Activated CD4-positive, alpha-beta T cell treated with anti-CD3 and anti-CD28 coated beads, Interleukin-2, amount 10 ng/mL, durations not matched to agents 24 days and 14 days (primary cell): ENCODE measurements around the gene MAZ. TPM values are rescaled to one million over a fixed set of nuclear protein-coding genes. Genes with fewer than 3 reads are reported as not detected.

ENCODE experiments used
- DNase-seq: peaks from one replicate; pipeline ENCODE4 v3.0.0; 2022
- H3K27ac Mint-ChIP-seq: one replicate; pipeline ENCODE4 v1.8.0; 2022; ENCODE audit warnings: mild to moderate bottlenecking, mixed read lengths
- H3K27me3 Mint-ChIP-seq: one replicate; pipeline ENCODE4 v1.8.0; 2022; ENCODE audit warnings: mixed read lengths
- H3K36me3 Mint-ChIP-seq: one replicate; pipeline ENCODE4 v1.8.0; 2022; ENCODE audit warnings: low read depth, mild to moderate bottlenecking, mixed read lengths
- H3K4me1 Mint-ChIP-seq: one replicate; pipeline ENCODE4 v1.8.0; 2021; ENCODE audit warnings: mixed read lengths
- H3K4me3 Mint-ChIP-seq: one replicate; pipeline ENCODE4 v1.8.0; 2022; ENCODE audit warnings: mild to moderate bottlenecking, moderate library complexity, mixed read lengths
- H3K9me3 Mint-ChIP-seq: one replicate; pipeline ENCODE4 v1.8.0; 2021; ENCODE audit warnings: mixed read lengths
- intact Hi-C: fragments of 100-400 bp; cut with micrococcal nuclease; formaldehyde crosslinking; loops from one replicate; pipeline ENCODE4 v1.15.1; 2023
- total RNA-seq: library from RNA; stranded (reverse); gene quantifications from 2 replicates; pipeline ENCODE4 v1.2.3, GENCODE V29; 2022

MAZ gene
- total RNA-seq, 1 donor from 2014 or later, result 380 TPM

- no peak for DNase-seq
- intact Hi-C loops, result no loop called here
- no peaks in the 10 kb centered on the region for H3K27me3 Mint-ChIP-seq
- peaks cover 59% of the 10 kb centered on the region for H3K36me3 Mint-ChIP-seq
- peaks cover 9% of the 10 kb centered on the region for H3K4me1 Mint-ChIP-seq
- H3K9me3 Mint-ChIP-seq, result no peaks in the 10 kb centered on the region
- H3K27ac Mint-ChIP-seq, result peak overlapping the region; percentile 9
- no peak overlapping the region for H3K4me3 Mint-ChIP-seq
These were observed 27.8 kb downstream of the MAZ start for GRCh38 chr16:29834079-29834478.

GRCh38 chr16:29835926-29836325 is 29.6 kb downstream of the MAZ start:
- Mint-ChIP-seq H3K27ac (peak overlapping the region; percentile 63), H3K9me3 (no peaks in the 10 kb centered on the region), H3K4me1 (peaks cover 6% of the 10 kb centered on the region), H3K4me3 (no peak overlapping the region), H3K36me3 (peaks cover 64% of the 10 kb centered on the region), H3K27me3 (no peaks in the 10 kb centered on the region)
- intact Hi-C loops, result no loop called here
- no peak for DNase-seq

GRCh38 chr16:29836623-29837022 is 30.3 kb downstream of the MAZ start:
- no peak overlapping the region for H3K27ac Mint-ChIP-seq
- DNase-seq, result no peak
- no peaks in the 10 kb centered on the region for H3K9me3 Mint-ChIP-seq
- H3K27me3 Mint-ChIP-seq, result no peaks in the 10 kb centered on the region
- peaks cover 66% of the 10 kb centered on the region for H3K36me3 Mint-ChIP-seq
- H3K4me3 Mint-ChIP-seq, result no peak overlapping the region
- intact Hi-C loops, result no loop called here
- peaks cover 6% of the 10 kb centered on the region for H3K4me1 Mint-ChIP-seq

- no peak overlapping the region for H3K27ac Mint-ChIP-seq
- no peaks in the 10 kb centered on the region for H3K27me3 Mint-ChIP-seq
- H3K4me1 Mint-ChIP-seq, result peaks cover 3% of the 10 kb centered on the region
- peaks cover 62% of the 10 kb centered on the region for H3K36me3 Mint-ChIP-seq
- intact Hi-C loops, result no loop called here
- no peaks in the 10 kb centered on the region for H3K9me3 Mint-ChIP-seq
- H3K4me3 Mint-ChIP-seq, result no peak overlapping the region
- no peak for DNase-seq
These were observed 31.5 kb downstream of the MAZ start for GRCh38 chr16:29837841-29838240.

GRCh38 chr16:29839822-29840221 is 33.5 kb downstream of the MAZ start:
- peaks cover 55% of the 10 kb centered on the region for H3K36me3 Mint-ChIP-seq
- H3K27ac Mint-ChIP-seq, result peak overlapping the region; percentile 18
- intact Hi-C loops, result no loop called here
- no peaks in the 10 kb centered on the region for H3K9me3 Mint-ChIP-seq
- no peak overlapping the region for H3K4me3 Mint-ChIP-seq
- H3K4me1 Mint-ChIP-seq, result no peaks in the 10 kb centered on the region
- no peak for DNase-seq
- no peaks in the 10 kb centered on the region for H3K27me3 Mint-ChIP-seq

GRCh38 chr16:29840240-29840639 is 33.9 kb downstream of the MAZ start:
- intact Hi-C loops, result no loop called here
- peak overlapping the region; percentile 18 for H3K27ac Mint-ChIP-seq
- H3K4me3 Mint-ChIP-seq, result no peak overlapping the region
- no peaks in the 10 kb centered on the region for H3K4me1 Mint-ChIP-seq
- DNase-seq, result no peak
- H3K36me3 Mint-ChIP-seq, result peaks cover 52% of the 10 kb centered on the region
- no peaks in the 10 kb centered on the region for H3K9me3 Mint-ChIP-seq
- no peaks in the 10 kb centered on the region for H3K27me3 Mint-ChIP-seq

- peaks cover 51% of the 10 kb centered on the region for H3K36me3 Mint-ChIP-seq
- no peak for DNase-seq
- no peak overlapping the region for H3K4me3 Mint-ChIP-seq
- intact Hi-C loops, result no loop called here
- H3K27ac Mint-ChIP-seq, result no peak overlapping the region
- no peaks in the 10 kb centered on the region for H3K27me3 Mint-ChIP-seq
- no peaks in the 10 kb centered on the region for H3K4me1 Mint-ChIP-seq
- H3K9me3 Mint-ChIP-seq, result no peaks in the 10 kb centered on the region
These were observed 35.3 kb downstream of the MAZ start for GRCh38 chr16:29841631-29842030.

- no peaks in the 10 kb centered on the region for H3K4me1 Mint-ChIP-seq
- intact Hi-C loops, result no loop called here
- no peak overlapping the region for H3K4me3 Mint-ChIP-seq
- no peaks in the 10 kb centered on the region for H3K27me3 Mint-ChIP-seq
- H3K27ac Mint-ChIP-seq, result peak overlapping the region; percentile 9
- H3K9me3 Mint-ChIP-seq, result no peaks in the 10 kb centered on the region
- H3K36me3 Mint-ChIP-seq, result peaks cover 50% of the 10 kb centered on the region
- no peak for DNase-seq
These were observed 36.5 kb downstream of the MAZ start for GRCh38 chr16:29842732-29843346.

GRCh38 chr16:29843931-29844330 is 37.6 kb downstream of the MAZ start:
- H3K9me3 Mint-ChIP-seq, result no peaks in the 10 kb centered on the region
- DNase-seq, result no peak
- intact Hi-C loops, result no loop called here
- no peak overlapping the region for H3K4me3 Mint-ChIP-seq
- H3K4me1 Mint-ChIP-seq, result peaks cover 2% of the 10 kb centered on the region
- H3K27ac Mint-ChIP-seq, result no peak overlapping the region
- no peaks in the 10 kb centered on the region for H3K27me3 Mint-ChIP-seq
- peaks cover 53% of the 10 kb centered on the region for H3K36me3 Mint-ChIP-seq

- Mint-ChIP-seq H3K27ac (no peak overlapping the region), H3K4me1 (peaks cover 2% of the 10 kb centered on the region), H3K9me3 (no peaks in the 10 kb centered on the region), H3K27me3 (no peaks in the 10 kb centered on the region), H3K36me3 (peaks cover 45% of the 10 kb centered on the region), H3K4me3 (no peak overlapping the region)
- intact Hi-C loops, result no loop called here
- no peak for DNase-seq
These were observed 38.4 kb downstream of the MAZ start for GRCh38 chr16:29844575-29845331.

GRCh38 chr16:29845656-29846055 is 39.3 kb downstream of the MAZ start:
- peaks cover 45% of the 10 kb centered on the region for H3K36me3 Mint-ChIP-seq
- peaks cover 2% of the 10 kb centered on the region for H3K4me1 Mint-ChIP-seq
- no peak overlapping the region for H3K4me3 Mint-ChIP-seq
- no peak for DNase-seq
- no peaks in the 10 kb centered on the region for H3K27me3 Mint-ChIP-seq
- intact Hi-C loops, result no loop called here
- H3K27ac Mint-ChIP-seq, result no peak overlapping the region
- H3K9me3 Mint-ChIP-seq, result no peaks in the 10 kb centered on the region

- Mint-ChIP-seq H3K4me3 (no peak overlapping the region), H3K27me3 (no peaks in the 10 kb centered on the region), H3K9me3 (no peaks in the 10 kb centered on the region), H3K36me3 (peaks cover 39% of the 10 kb centered on the region), H3K4me1 (peaks cover 2% of the 10 kb centered on the region), H3K27ac (no peak overlapping the region)
- intact Hi-C loops, result loop anchor here (1.0 to 2.0 kb wide), 4 partner anchors 31 to 156 kb away; partner anchors contain the start of gene MAZ
- peak; percentile 95 for DNase-seq
These were observed 42.3 kb downstream of the MAZ start for GRCh38 chr16:29848420-29849297.

GRCh38 chr16:29849505-29849904 is 43.2 kb downstream of the MAZ start:
- Mint-ChIP-seq H3K4me3 (no peak overlapping the region), H3K27ac (no peak overlapping the region), H3K9me3 (no peaks in the 10 kb centered on the region), H3K27me3 (no peaks in the 10 kb centered on the region), H3K4me1 (peaks cover 2% of the 10 kb centered on the region), H3K36me3 (peaks cover 35% of the 10 kb centered on the region)
- no peak for DNase-seq
- intact Hi-C loops, result loop anchor here (2.0 kb wide), 1 partner anchor 43 kb away; the partner anchor contains the start of gene MAZ

- H3K27ac Mint-ChIP-seq, result no peak overlapping the region
- H3K9me3 Mint-ChIP-seq, result no peaks in the 10 kb centered on the region
- H3K27me3 Mint-ChIP-seq, result no peaks in the 10 kb centered on the region
- intact Hi-C loops, result no loop called here
- DNase-seq, result no peak
- no peak overlapping the region for H3K4me3 Mint-ChIP-seq
- H3K4me1 Mint-ChIP-seq, result peaks cover 2% of the 10 kb centered on the region
- H3K36me3 Mint-ChIP-seq, result peaks cover 24% of the 10 kb centered on the region
These were observed 44.7 kb downstream of the MAZ start for GRCh38 chr16:29850998-29851397.
